Activated CD4-positive, alpha-beta T cell treated with anti-CD3 and anti-CD28 coated beads for 48 hours (primary cell): ENCODE results near the gene ACBD3.

Experiments used
- DNase-seq: peaks from one replicate; pipeline ENCODE4 v3.0.0-alpha.2; 2020

The ACBD3 gene

GRCh38 chr1:226199971-226200370, 13.4 kb upstream of the ACBD3 start:
- DNase-seq: no peak

- DNase-seq: no peak
These were observed 8.6 kb upstream of the ACBD3 start for GRCh38 chr1:226195144-226195543.

GRCh38 chr1:226187380-226187779, 839 bp upstream of the ACBD3 start:
- no peak for DNase-seq

- no peak for DNase-seq
These were observed 430 bp upstream of the ACBD3 start for GRCh38 chr1:226187019-226187322.

- no peak for DNase-seq
These were observed 1.2 kb downstream of the ACBD3 start for GRCh38 chr1:226185141-226186036.

- DNase-seq: no peak
These were observed 4.4 kb downstream of the ACBD3 start for GRCh38 chr1:226181996-226182714.

- DNase-seq: no peak
These were observed 9.7 kb downstream of the ACBD3 start for GRCh38 chr1:226176870-226177269.

- DNase-seq: no peak
These were observed 14.0 kb downstream of the ACBD3 start for GRCh38 chr1:226172589-226172988.

GRCh38 chr1:226166341-226166740, 20.2 kb downstream of the ACBD3 start:
- no peak for DNase-seq

- no peak for DNase-seq
These were observed 22.4 kb downstream of the ACBD3 start for GRCh38 chr1:226164154-226164553.

GRCh38 chr1:226162898-226163297, 23.6 kb downstream of the ACBD3 start:
- DNase-seq: no peak

- DNase-seq: no peak
These were observed 27.6 kb downstream of the ACBD3 start for GRCh38 chr1:226158983-226159382.

GRCh38 chr1:226158457-226158856, 28.1 kb downstream of the ACBD3 start:
- DNase-seq: no peak

GRCh38 chr1:226157761-226158316, 28.7 kb downstream of the ACBD3 start:
- no peak for DNase-seq

GRCh38 chr1:226154593-226154992, 31.9 kb downstream of the ACBD3 start:
- DNase-seq: no peak

GRCh38 chr1:226149806-226150205, 36.7 kb downstream of the ACBD3 start:
- DNase-seq: no peak

GRCh38 chr1:226148121-226148648, 38.4 kb downstream of the ACBD3 start:
- no peak for DNase-seq

GRCh38 chr1:226144045-226144444, 42.5 kb downstream of the ACBD3 start:
- DNase-seq: no peak

- DNase-seq: no peak
These were observed 50.8 kb downstream of the ACBD3 start for GRCh38 chr1:226135709-226136108.

GRCh38 chr1:226135059-226135651, 51.4 kb downstream of the ACBD3 start:
- DNase-seq: no peak

GRCh38 chr1:226134170-226135058, 52.1 kb downstream of the ACBD3 start:
- DNase-seq: no peak

GRCh38 chr1:226133504-226134123, 52.9 kb downstream of the ACBD3 start:
- DNase-seq: no peak
